GM12891 (cell line): ENCODE results near the gene NADK. TPM values are rescaled to one million over a fixed set of nuclear protein-coding genes. Genes with fewer than 3 reads are reported as not detected.
A peak's percentile ranks its signal among the peaks of the same experiment; 100 is the strongest.

Experiments
- DNase-seq: peaks from one replicate; pipeline ENCODE4 v3.0.0; 2011; ENCODE audit warnings: low spot score; ENCODE audit not compliant: insufficient read length
- FAIRE-seq: peaks from 2 replicates; lab custom pipeline; 2011; peaks lifted over from hg19 to GRCh38; lab: Jason Lieb, UNC
- PAX5 ChIP-seq: IDR thresholded peaks from 2 replicates; pipeline ENCODE4 v1.6.1; 2011; ENCODE audit warnings: low read length, moderate library complexity, mild to moderate bottlenecking; ENCODE audit not compliant: insufficient read depth, severe bottlenecking
- POLR2A ChIP-seq: IDR thresholded peaks from 2 replicates; pipeline ENCODE4 v1.6.1; 2011; ENCODE audit warnings: low read depth, low read length, control low read depth
- POLR2AphosphoS5 ChIP-seq: IDR thresholded peaks from 2 replicates; pipeline ENCODE4 v1.6.1; 2011; ENCODE audit warnings: low read depth, low read length, control low read depth
- POU2F2 ChIP-seq: IDR thresholded peaks from 2 replicates; pipeline ENCODE4 v1.6.1; 2011; ENCODE audit warnings: low read depth, mild to moderate bottlenecking, control low read depth, low read length, moderate library complexity
- SPI1 ChIP-seq: IDR thresholded peaks from 2 replicates; pipeline ENCODE4 v1.6.1; 2011; ENCODE audit warnings: low read depth, low read length, control low read depth
- TAF1 ChIP-seq: IDR thresholded peaks from 2 replicates; pipeline ENCODE4 v1.6.1; 2011; ENCODE audit warnings: low read depth, low read length, control low read depth
- polyA plus RNA-seq: library from polyadenylated mRNA; unstranded; fragments of >200 nt; gene quantifications from one replicate; pipeline ENCODE4 v1.2.1, GENCODE V29; 2012; ENCODE audit warnings: low read depth, missing spikeins, inconsistent platforms; ENCODE audit not compliant: missing spikeins

The NADK gene
- 43.3 TPM for polyA plus RNA-seq

DNA sequence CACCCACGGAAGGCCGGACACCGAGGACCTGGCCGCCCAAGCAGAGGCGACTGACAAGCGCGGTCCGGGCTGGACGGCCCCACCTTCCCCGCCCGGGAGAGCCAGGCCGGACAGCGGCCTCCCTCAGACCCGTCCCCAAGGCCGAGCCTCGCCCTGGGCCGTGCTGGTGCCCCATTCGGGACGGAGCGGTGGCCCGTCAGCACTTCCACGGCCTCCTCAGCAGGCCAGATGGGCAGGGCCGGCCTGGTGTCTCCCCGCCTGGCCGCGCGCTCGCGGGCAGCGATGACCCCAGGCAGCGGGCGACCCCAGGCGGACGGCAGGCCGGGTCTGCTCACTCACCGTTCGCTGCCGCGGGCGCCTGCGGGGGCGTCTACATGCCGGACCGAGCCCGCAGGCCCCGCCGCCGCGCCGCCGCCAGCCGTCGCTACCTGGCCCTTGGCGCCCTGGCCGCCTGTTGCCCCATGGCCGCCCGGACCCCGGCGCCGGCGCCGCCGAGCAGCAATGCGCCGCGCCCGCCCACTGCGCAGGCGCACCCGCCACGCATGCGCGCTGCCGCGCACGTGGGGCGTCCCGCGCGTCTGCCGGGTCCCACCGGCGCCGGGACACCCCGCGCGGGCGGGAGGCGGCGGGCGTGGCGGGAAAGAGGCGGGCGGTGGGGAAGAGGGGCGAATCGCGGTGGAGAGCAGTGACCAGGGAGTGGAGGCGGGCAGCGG is at the start of gene NADK:
TSS of gene NADK (minus strand) at position 521 of the 713 bp plus-strand sequence. CDS start 13,064 bp downstream, outside the sequence.
- no peak for TF ChIP-seq POU2F2
- TF ChIP-seq SPI1 = no peak
- no peak for TF ChIP-seq PAX5
- no peak for TF ChIP-seq POLR2A
- no peak for TF ChIP-seq POLR2AphosphoS5
- TF ChIP-seq TAF1 = no peak
- DNase-seq (peak; percentile 74), FAIRE-seq (peak; percentile 38)

DNA sequence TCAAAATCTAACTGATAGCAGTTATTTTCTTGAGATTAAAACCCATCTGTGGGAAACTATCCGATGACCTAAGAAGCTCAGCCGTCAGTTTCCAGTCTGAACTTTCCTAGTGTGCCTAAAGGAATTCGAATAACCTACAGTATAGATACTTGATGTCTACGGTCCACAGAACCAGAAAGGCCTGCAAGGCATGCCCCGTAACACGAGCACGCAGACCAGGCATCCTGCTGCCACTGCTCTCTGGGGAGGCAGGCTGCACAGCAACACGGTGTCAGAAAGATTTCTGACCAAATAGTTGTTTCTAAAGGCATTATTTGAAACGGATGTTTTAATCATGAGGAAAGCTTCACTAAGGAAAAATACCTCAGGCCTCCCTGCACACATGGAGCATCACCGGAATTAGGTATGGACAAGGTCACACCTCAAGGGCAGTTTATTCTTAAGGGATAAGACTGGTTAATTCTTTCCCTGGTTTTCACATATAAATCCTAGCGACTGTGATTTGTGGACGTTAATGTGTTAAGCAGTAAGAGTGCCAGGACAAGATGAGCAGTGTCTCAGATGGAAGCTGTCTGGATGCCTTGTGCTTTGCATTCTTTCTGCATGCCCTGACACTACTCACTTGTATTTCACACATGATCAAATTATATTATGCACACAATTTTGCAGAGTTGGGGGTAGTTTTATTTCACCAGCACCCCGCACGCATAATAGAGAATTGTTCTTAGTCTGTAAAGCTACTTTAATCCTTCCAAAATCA is 49.0 kb upstream of the NADK start:
- FAIRE-seq = no peak
- DNase-seq = no peak
- TF ChIP-seq POLR2A (no peak), TAF1 (no peak), PAX5 (no peak), SPI1 (no peak)

DNA sequence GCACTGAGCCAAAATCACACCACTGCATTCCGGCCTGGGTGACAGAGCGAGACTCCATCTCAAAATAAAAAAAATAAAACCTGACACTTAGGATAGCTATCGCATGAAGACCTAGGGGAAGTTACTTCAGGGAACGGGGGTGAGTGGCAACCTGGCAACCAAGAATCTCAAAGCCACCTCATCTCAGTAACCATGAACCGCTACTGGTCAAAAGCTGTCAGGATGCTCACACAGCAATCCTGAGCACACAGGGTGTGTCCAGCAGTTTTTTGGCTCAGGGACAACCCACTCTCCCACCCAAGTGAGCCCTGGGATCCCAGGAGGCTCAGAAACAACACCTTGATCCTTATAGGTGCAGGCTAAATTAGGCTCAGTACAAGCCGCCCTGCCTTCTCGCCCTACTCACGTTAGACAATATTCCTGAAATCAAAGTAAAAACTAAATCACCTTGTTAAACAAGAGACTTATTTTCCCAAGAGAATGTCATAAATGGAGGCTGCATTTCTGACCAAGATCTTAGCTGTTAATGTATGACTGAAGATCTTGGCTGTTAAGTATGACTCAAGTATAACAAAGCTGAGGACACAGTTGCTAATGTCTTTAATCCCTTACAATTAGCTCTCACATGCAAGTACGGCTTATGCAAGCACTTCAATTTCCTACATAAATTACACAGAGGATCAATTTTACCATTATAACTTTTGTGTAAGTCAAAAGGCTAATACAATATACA is 48.3 kb upstream of the NADK start:
- no peak for DNase-seq
- TF ChIP-seq SPI1 (no peak), POU2F2 (no peak), PAX5 (no peak), POLR2A (no peak), TAF1 (no peak), POLR2AphosphoS5 (no peak)
- no peak for FAIRE-seq

DNA sequence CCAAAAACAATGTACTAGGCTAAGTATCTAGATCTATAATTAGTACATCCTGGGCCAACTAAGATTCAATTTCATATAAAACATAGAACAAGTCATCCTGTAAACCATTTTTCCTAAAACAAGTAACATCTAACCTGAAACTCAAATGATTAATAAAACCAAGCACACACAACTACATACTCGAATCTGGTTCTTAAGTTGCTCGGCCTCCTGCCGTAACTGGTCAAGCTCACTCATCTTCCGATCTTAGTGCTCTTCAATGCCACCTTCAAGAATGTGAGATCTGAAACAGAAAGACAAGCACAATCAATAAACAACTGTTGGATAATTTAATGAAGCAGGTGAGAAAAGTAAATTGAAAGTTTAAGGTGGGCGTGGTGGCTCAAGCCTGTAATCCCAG is 46.9 kb upstream of the NADK start:
- TF ChIP-seq POLR2A (no peak), POLR2AphosphoS5 (no peak), POU2F2 (no peak), SPI1 (no peak), TAF1 (no peak)
- FAIRE-seq (peak; percentile 33), DNase-seq (no peak)

- TF ChIP-seq POLR2AphosphoS5 (no peak), SPI1 (no peak), PAX5 (no peak), TAF1 (no peak), POLR2A (no peak), POU2F2 (no peak)
- DNase-seq = no peak
- no peak for FAIRE-seq
Measured at GRCh38 chr1:1819762-1820161, 41.5 kb upstream of the NADK start.

GRCh38 chr1:1817221-1817620 is 39.0 kb upstream of the NADK start:
- FAIRE-seq (peak; percentile 20), DNase-seq (no peak)
- TF ChIP-seq POU2F2 (no peak), POLR2AphosphoS5 (no peak), PAX5 (no peak), SPI1 (no peak), TAF1 (no peak), POLR2A (no peak)

- peak; percentile 20 for FAIRE-seq
- no peak for TF ChIP-seq POU2F2
- no peak for TF ChIP-seq TAF1
- TF ChIP-seq SPI1 = no peak
- no peak for TF ChIP-seq POLR2A
- no peak for TF ChIP-seq PAX5
- TF ChIP-seq POLR2AphosphoS5 = no peak
Measured at GRCh38 chr1:1815606-1816281, 37.5 kb upstream of the NADK start.

GRCh38 chr1:1809489-1809888 is 31.2 kb upstream of the NADK start:
- TF ChIP-seq POLR2A (no peak), SPI1 (no peak), POLR2AphosphoS5 (no peak), TAF1 (no peak), PAX5 (no peak), POU2F2 (no peak)
- no peak for DNase-seq
- no peak for FAIRE-seq

More at GRCh38 chr1:1815606-1816281, 37.5 kb upstream of the NADK start:
- DNase-seq = no peak

DNA sequence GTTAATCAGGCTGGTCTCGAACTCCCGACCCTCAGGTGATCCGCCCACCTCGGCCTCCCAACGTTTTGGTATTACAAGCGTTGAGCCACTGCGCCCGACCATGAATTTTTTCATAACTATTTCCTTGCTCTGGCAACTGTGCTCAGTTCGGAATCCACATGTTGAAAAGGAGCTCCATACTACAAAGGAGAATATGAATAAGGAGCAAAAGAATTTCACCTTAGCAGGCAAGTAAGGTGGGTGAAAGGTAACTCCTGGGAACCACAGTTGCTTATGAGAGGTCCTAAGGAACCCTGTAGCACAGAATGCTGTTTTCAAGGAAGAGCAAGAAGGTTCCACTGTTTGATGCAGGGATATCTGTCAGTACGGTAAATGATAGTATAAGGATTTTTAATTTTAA is 29.9 kb upstream of the NADK start:
- no peak for DNase-seq
- no peak for FAIRE-seq

More for the DNA sequence above, 29.9 kb upstream of the NADK start:
- TF ChIP-seq TAF1 (no peak), POU2F2 (no peak), PAX5 (no peak), POLR2A (no peak), SPI1 (no peak)
